Measurements from ENCODE around the gene CMTM2.
"Not testable (repeated sequence)": the region's sequence is repeated elsewhere in the genome, so short reads cannot be mapped to it uniquely, and the experiment has no call there.

The CMTM2 gene

DNA sequence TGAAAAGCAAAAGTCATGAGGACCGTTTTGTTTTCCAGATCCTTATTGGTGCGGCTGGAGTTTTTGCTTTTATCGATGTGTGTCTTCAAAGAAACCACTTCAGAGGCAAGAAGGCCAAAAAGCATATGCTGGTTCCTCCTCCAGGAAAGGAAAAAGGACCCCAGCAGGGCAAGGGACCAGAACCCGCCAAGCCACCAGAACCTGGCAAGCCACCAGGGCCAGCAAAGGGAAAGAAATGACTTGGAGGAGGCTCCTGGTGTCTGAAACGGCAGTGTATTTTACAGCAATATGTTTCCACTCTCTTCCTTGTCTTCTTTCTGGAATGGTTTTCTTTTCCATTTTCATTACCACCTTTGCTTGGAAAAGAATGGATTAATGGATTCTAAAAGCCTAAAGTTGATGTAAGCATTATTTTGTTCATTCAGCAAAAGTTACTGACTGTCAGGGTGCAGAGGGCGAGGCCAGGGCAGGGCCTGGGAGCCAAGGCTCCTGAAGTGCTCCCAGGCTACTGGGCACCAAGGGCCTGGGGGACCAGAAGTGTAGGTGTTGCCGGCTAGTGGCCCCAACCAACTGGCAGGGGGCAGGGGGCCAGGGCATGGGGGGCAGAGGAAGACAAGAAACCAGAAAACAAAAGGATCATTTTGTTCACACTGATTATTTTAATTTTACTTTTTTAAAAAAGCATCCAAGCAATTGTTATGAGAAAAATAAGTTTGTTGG, 8.8 kb downstream of the CMTM2 start:
- DNase-seq: no peak

DNA sequence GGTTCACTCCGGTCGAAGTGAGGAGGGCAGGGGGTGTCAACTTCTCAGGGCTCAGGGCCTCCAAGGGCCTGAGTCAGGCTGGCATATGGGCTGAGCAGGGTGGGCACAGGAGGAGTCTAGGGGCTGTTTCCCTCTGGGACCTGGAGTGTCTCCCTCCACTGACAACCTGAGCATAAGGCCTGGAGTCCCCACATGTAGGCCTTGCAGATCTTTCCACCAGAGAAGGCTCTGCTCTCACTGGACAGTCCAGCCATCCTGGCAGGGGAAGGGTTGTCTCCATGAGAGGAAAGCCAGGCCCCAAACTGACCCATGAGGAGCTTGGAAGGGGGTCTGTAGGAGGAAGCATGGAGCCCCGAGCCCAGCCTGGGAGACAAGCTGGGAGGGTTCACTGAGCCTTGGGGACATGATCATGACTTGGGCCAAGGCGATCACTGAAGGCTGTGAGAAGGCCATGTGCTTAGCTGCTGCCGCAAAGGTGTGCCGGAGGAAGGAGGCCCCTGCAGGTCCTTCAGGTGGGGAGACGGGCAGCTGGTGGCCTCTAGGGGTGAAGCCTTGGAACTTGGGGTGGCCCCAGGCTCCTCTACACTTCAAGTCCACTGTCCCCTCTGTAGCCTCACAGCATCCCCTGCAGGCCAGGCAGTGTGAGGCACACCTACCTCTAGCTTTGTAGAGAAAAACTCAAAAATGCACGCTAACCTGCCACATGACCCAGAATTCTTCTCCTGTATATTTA, 9.9 kb downstream of the CMTM2 start:
- no peak for DNase-seq

DNA sequence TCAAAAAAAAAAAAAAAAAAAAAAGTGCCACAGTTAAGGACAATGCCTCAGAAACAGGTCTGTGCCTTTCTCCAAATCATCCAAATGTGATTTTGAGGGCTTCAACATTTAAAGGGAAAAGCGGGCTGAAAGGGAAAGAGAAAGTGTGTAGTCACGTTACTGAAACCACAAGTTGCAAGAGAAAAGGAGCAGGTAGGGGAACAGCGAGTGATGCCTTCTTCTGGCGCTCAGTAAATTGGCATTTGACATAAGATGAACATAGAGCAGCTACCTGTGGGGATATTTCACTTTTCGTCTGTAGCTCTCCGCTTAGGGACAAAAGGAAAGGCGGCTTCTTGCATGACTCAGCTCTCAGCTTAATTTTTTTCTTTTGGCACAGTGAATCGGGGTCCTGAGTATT, 11.1 kb downstream of the CMTM2 start:
- DNase-seq: no peak

DNA sequence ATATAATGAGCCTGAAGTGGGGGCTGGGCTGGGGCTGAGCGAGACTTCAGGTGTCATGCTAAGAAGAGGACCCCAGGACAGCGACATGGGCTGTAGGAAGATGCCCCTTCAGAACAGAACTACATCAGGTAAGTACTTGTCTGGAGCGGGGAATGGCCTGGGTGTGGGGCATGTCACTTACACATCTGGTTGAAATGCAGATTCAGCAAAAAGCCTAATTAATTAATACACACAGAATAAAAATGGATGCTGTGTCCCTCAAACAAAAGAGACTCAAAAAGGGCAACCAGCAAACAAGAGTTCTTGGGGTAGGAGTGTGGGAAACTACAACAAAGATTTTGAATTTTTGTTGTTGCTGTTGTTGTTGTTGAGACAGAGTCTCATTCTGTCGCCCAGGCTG, 11.8 kb downstream of the CMTM2 start:
- no peak for DNase-seq

DNA sequence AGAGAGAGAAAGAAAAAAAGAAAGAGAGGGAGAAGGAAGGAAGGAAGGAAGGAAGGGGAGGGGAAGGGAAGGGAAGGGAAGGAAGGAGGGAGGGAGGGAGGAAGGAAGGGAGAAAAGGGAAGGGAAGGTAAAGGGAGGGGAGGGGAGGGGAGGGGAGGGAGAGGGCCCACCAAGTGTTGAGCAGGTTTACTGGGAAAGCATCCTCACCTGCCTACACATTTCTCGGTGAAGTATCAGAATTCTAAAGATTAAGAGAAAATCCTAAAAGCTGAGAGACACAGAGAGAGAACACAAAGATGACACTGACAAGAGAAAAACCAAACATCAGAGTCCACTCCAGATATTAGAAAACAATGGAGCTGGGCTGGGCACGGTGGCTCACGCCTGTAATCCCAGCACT, 13.0 kb downstream of the CMTM2 start:
- DNase-seq: no peak

DNA sequence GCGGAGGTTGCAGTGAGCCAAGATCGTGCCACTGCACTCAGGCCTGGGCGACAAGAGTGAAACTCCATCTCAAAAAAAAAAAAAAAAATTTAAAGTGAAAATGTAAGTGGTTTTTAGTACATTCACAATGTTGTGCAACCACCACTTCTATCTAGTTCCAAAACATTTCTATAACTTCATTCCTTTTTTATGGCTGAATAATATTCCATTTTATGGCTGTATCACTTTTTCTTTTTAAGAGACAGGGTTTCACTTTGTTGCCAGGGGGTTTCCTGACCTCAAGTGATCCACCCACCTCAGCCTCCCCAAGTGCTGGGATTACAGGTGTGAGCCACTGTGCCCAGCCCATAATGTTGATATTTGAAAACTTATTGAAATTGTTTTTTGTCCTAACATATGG, 13.6 kb downstream of the CMTM2 start:
- no peak for DNase-seq

DNA sequence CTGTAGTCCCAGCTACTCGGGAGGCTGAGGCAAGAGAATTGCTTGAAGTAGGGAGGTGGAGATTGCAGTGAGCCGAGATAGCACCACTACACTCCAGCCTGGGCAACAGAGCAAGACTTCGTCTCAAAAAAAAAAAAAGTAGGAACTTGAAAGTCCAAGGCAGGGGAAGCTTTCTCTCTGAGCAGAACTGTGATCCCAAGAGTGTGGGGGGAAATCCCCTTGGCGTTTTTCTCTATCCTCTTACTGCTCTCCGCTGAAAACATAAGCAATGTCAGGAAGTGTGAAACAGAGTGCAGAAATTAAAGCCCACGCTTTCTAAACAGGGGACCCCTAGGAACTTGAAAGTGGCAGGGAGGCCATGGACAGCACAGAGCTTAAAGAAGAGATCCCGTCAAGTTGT, 15.5 kb downstream of the CMTM2 start:
- DNase-seq: no peak

DNA sequence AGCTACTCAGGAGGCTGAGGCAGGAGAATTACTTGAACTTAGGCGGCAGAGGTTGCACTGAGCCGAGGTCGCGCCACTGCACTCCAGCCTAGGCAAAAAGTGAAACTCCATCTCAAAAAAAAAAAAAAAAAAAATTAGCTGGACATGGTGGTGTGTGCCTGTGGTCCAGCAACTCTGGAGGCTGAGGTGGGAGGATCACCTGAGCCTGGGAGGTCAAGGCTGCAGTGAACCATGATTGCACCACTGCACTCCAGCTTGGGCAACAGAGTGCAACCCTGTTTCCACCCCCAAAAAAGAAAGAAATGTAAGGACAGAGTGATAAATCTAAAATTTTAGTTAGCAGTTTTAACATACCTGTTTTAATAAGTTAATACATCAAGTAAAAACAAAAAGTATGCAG, 17.3 kb downstream of the CMTM2 start:
- not testable (repeated sequence) for DNase-seq

DNA sequence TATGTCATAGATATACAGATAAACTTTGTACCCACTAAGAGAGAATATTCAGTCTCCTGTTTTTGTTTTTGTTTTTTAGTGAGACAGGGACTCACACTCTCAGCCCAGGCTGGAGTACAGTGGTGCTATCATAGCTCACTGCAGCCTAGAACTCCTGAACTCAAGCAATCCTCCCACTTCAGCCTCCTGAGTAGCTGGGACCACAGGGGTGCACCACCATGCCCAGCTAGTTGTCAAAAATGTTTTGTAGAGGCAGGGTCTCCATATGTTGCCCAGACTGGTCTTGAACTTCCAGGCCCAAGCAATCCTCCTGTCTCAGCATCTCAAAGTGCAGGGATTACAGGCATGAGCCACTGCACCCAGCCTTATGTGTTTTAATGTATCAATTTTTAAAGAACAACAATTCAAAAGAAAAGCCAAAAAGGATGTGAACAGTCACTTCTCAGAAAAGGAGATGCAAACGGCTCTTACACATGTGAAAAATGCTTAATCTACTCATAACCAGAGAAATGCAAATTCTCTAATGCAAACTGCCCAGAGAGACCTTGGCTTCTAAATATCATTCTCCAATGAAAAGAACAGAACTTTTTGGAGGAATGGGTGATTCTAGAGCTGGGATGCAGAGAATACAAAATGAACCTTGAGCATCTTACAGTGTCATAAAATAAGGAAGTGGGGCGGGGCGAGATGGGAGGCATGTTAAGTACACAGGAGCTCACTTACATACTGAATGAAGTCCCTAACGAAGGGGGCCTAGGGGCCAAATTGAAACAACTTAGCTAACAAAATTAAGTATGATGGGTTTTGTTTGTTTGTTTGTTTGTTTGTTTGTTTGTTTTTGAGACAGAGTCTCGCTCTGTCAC, 18.0 kb downstream of the CMTM2 start:
- DNase-seq: no peak

DNA sequence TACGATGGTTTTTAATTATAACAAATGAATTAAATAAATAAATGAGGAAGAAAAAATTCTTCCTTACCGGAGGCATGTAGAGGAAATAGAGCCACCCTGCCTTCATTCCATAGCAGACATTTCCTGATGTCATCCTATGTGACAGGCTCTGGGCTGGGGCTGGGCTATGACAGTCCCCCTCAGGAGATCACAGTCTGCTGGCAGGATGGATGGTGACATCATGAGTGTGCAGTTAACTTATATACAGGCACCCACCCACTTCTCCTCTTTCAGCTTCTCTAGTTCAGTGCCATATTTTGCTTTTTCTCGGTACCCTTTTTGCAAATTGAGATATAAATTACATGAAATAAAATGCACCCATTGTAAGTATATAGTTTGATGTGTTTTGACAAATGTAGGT, 18.8 kb downstream of the CMTM2 start:
- no peak for DNase-seq

DNA sequence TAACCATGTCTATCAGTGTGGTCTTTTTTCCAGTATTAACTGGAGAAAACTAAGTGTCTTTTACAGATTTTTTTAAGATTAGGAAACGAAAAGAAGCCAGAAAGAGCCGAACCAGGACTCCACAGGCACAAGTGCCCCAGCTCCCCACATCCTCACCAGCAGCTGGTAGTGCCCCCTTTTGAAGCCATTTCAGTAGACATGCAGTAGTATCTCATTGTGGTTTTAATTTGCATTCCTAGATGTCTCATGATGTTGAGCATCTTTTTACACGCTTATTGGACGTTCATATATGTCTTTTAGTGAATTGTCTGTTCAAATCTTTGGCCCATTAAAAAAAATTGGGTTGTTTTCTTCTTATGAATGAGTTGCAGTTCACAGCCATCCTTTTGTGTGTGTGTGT, 20.5 kb downstream of the CMTM2 start:
- DNase-seq: no peak

DNA sequence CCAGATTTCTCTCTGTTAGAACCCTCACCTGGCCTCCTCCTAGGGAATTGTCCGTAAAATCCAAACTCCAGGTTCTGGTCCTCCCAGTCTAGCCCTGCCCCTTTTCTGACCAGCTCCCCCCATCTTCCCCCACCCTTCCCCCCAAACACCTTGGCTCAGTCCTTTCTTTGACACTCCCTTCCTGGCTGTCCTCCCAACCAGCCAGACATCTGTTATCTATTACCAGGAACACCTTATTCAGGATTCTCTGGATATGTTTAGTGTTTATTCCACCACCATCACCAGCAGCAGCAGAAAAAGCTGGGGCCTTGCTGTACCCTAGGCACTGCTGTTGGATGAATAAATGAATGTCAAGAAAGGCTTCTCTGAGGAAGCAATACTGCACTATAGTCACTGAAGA, 21.2 kb downstream of the CMTM2 start:
- DNase-seq: no peak

DNA sequence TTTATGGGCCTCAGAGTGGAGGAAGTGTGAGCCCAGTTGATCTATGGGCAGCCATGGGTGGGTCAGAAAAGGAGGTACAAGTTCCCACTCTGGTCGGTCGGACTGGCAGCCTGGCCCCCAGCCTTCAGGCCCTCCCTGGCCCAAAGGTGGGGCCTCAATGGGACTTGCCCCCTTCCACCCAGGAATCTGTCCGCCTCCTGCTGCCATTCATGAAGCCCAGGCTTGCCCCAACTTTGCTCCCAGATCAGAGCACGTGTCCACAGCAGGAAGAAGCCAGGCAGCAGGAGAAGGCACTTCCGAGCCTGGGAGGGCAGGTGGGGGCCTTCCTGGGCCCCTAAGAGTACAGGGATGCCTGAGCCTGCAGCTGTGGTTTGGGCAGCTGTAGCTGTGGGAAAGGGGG, 22.2 kb downstream of the CMTM2 start:
- no peak for DNase-seq

DNA sequence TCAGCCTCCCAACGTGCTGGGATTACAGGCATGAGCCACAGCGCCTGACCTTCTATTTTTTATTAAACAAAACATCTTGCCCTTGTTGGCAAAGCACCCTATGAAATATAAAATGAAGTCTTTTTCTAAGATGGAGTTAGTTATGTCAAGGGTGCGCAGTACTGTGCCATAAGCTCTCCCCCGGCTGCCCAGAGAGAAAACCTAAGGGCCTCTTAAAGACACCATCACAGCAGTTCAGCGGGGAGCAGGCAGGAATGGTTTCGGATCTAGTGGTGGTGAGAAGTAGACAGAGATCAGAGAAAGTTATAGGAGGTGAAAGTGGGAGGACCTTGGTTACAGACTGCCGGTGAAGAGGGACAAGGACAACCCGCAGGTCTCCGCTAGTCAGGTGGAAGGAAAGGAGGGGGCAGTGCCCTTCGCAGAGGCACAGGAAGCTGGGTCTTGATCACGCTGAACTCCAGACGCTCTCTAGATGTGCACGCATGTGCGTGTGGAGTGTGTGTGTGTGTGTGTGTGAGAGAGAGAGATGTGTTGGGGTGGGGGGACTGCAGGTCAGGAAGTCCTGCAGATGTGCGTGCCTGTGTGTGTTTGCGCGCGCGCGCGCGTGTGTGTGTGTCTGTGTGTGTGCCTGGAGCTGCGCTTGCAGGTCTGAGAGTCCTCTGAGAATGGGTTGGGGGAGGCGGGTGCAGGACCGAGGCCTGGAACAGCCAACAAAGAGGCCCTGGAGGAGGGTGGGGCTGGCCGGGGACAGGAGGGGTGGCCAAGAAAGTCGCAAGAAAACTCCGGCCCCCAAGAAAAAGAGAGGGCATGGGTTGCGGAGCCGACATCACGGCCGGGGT, 24.5 kb downstream of the CMTM2 start:
- peak; percentile 17 to 52 for DNase-seq

DNA sequence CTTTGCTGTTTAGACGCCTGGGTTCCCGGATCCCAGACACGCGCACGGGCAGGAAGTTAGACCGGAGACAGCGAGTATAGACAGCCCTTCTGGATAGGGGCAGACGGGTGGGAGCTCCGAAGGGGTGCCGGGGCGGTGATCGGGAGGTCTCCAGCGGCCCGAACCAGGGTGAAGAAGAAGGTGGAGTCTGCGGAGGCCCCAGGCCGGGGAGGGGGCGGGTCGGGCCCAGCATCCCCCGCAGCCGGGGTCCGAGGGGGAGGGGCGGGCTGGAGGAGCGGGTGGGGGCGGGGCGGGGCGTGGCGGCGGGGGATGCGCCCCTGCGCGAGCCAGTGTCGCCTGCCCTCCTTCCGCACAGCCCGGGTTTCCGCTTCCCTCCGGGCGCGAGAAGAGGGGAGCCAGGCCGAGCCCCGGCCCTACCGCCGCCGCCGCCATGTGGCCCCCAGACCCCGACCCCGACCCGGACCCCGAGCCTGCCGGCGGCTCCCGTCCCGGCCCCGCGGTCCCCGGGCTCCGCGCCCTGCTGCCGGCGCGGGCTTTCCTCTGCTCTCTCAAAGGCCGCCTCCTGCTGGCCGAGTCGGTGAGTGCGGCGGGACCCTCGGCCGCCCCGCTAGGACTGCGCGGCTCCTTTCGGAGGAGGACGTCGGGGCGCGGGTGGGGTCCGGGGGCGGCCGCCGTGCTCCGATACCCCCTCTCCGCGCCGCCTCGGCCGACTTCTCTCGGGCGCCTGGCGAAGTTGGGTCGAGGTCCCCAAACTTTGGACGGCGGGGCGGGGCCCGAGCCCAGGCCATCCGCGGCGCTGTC, 25.3 kb downstream of the CMTM2 start, which contains the start of gene CMTM3:
Gene CMTM3 (plus strand): TSS at position 329 of the 801 bp plus-strand sequence. CDS start 102 bp downstream, at position 431.
- peak; percentile 10 to 38 for DNase-seq

DNA sequence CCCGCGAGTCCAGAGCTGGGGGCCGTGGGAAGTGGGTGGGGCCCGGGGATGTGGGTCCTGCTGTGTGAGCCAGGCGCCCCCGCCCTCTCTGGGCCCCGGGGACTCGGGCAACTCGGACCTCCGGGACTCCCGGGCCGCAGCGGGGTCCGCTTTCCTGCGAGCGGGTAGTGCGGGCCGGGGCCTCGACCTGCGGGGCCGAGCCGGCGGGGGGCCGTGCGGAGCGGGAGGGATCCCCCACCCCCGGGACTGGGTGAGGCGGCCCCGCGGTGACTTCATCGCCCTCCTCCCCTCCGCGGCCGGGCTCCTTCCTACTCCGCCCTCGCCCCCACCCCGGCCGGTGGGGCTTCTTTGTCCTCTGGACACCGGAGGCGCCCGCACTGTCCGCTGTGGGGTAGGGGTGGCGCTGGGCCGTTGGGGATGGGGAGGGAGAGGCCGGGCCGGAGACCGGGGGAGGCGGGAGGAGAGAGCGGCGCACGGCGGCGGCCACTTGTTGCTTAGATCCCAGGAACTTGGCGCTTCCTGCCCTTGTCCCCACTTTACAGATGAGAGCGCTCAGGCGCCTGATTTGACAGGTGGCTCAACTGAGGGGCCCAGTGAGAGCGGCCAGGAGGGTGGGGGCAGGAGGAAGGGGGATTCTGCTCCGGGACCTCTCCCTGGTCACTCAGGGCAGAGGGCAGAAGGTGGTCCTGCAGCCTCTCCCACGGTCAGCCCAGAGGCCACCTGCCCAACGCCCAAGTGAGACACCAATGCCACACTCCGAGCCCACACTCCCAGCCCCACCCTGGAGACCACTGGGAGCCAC, 26.1 kb downstream of the CMTM2 start:
- DNase-seq: no peak

DNA sequence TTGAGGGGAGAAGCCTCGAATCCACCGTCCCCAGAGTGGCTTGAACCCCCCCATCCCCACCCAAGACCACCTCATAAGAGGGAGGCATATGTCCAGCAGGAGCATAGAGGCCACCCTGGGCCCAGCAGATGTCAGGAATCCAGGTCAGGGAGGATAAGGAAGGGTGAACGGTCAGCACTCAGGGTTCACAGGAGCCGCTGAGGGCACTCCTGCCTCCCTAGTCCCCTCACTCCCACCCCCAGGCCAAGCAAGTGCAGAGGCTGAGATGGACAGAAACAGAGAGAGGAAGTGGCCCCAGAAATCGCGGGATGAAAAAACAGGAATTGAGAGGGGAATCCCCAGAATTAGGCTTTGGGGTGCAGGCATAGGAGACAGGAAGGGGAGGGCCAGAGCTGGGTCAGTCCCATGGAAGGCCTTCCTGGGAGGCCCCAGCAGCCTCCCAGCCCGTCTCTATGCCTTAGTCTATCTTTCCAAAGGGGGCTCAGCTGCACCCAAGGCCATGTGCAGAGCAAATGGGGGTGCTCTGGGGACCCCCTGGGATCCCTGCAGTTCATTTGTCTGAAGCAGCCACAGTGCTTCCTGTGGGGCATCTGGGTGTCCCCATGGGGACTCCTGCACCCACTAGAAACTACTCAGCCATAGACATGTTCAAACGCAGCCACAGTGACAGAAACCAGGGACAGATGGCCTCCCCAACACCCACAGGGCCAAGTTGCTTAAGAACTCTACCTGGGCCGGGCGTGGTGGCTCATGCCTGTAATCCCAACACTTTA, 26.9 kb downstream of the CMTM2 start:
- no peak for DNase-seq

DNA sequence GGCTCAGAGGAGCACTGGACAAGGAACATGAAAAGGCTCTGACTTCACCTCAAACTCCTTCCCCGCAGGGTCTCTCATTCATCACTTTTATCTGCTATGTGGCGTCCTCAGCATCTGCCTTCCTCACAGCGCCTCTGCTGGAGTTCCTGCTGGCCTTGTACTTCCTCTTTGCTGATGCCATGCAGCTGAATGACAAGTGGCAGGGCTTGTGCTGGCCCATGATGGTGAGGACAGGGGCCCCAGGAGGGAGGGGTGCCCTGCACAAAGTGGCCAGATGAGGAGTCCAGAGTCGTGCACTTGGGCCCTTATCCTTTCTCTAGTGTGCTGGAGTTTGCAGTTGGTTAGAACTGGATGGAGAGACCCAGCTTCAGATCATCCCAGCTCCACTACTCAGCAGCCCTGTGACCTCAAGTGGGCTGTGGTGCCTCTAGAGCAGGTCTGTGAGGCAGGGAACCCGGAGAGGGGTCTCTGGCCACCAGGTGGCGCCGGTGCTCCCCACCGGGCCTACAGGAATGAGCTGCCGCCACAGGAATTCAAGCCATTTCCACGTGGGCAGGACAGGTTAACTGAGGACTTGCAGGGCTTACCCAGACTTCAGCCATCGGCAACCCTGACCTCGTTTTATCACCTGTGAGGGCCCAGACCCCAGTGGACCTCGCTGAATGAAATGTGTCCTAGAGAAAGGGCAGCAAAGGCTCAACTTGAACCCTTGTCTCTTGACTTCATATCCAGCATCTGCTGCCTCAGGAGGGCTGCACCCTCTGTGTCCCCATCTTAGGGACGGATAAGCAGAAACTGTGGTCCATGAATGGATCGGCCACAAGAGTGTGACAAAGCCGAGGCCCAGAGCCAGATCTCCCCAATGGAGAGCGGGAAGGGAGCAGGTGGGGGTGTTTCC, 29.2 kb downstream of the CMTM2 start:
- peak; percentile 35 to 53 for DNase-seq

DNA sequence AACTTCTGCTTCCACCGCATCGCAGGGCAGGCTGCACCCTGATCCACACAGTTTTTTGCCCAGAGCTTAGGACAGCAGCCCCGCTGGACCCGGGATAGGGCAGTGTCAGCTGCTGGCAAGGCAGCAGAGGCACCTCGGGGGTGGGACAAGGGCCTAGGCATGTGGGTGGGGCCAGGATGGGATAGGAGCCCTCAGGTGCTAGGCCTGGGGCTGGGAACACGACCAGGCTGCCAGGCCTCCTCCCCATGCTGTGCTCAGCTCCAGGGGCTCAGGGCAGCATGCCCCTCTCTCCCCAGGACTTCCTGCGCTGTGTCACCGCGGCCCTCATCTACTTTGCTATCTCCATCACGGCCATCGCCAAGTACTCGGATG, 29.9 kb downstream of the CMTM2 start:
- no peak for DNase-seq

Measured in NCI-H2081 (cell line).